ENCODE measurements around the gene TEX12. TPM values are rescaled to one million over a fixed set of nuclear protein-coding genes. Genes with fewer than 3 reads are reported as not detected.

TEX12 gene
- total and polyA plus RNA-seq, 7 donors, result 0.28 to 0.48 (median 0.34) TPM; not detected in 3

GRCh38 chr11:112172362-112172994 lies 5.3 kb downstream of the TEX12 start:
- no peak for DNase-seq
- no peaks in the 10 kb centered on the region for H3K36me3 ChIP-seq (ENCODE audit: insufficient read depth in 1 of 2, low read depth in 1 of 2)
- no peaks in the 10 kb centered on the region for H3K9me3 ChIP-seq
- peak overlapping the region; percentile 26 for H3K4me3 ChIP-seq
- TF ChIP-seq, protein P1, sequence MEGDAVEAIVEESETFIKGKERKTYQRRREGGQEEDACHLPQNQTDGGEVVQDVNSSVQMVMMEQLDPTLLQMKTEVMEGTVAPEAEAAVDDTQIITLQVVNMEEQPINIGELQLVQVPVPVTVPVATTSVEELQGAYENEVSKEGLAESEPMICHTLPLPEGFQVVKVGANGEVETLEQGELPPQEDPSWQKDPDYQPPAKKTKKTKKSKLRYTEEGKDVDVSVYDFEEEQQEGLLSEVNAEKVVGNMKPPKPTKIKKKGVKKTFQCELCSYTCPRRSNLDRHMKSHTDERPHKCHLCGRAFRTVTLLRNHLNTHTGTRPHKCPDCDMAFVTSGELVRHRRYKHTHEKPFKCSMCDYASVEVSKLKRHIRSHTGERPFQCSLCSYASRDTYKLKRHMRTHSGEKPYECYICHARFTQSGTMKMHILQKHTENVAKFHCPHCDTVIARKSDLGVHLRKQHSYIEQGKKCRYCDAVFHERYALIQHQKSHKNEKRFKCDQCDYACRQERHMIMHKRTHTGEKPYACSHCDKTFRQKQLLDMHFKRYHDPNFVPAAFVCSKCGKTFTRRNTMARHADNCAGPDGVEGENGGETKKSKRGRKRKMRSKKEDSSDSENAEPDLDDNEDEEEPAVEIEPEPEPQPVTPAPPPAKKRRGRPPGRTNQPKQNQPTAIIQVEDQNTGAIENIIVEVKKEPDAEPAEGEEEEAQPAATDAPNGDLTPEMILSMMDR (IDR thresholded peaks at IDR 0.05), result no peak
- H3K27ac ChIP-seq, result peak overlapping the region; percentile 85
- WGBS, 3 donors, result 30 to 47% (median 35%) methylated on average over 2 of the region's 2 CpGs
- no peaks in the 10 kb centered on the region for H3K27me3 ChIP-seq (ENCODE audit: insufficient read depth in 3 of 3, low read length in 2 of 3)
- peak in 3 of 4 donors; percentile 38 to 65 (median 55) for ATAC-seq
- H3K4me1 ChIP-seq, result peaks cover 28% of the 10 kb centered on the region
- intact Hi-C loops (cut with DNase I), result no loop called here

DNA sequence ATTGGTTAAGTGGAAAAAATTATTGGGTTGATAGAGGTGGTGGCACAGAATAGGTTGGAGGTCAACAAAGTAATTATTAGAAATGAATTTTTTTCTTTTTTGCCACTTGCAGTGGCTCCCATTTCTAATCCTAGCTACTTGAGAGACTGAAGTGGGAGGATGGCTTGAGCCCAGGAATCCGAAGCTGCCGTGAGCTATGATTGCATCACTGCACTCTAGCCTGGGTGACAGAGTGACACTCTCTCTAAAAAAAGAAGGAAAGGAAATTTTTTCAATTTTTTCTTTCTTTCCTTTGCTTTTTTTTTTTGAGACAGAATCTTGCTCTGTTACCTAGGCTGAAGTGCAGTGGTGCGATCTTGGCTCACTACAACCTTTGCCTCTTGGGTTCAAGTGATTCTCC lies 6.0 kb downstream of the TEX12 start:
- intact Hi-C loops (cut with DNase I), result no loop called here
- Histone ChIP-seq H3K9me3 (no peaks in the 10 kb centered on the region), H3K27ac (peak overlapping the region; percentile 85), H3K36me3 (ENCODE audit: insufficient read depth in 1 of 2, low read depth in 1 of 2) (no peaks in the 10 kb centered on the region), H3K27me3 (ENCODE audit: insufficient read depth in 3 of 3, low read length in 2 of 3) (no peaks in the 10 kb centered on the region), H3K4me3 (peak overlapping the region; percentile 26), H3K4me1 (peaks cover 29% of the 10 kb centered on the region)
- peak in 1 of 2 donors; percentile 20 for DNase-seq
- 42 to 59% (median 44%) methylated on average over 3 of the region's 3 CpGs for WGBS, 3 donors
- ATAC-seq, result peak; percentile 65 to 77 (median 72)
- TF ChIP-seq, protein P1 (IDR thresholded peaks at IDR 0.05), result no peak

- DNase-seq (peak; percentile 81 to 90), ATAC-seq (peak; percentile 88 to 94 (median 92))
- Histone ChIP-seq H3K4me3 (peak within 1 kb of the TSS; percentile 65), H3K4me1 (peaks cover 35% of the 10 kb centered on the region), H3K9me3 (no peaks in the 10 kb centered on the region), H3K36me3 (ENCODE audit: insufficient read depth in 1 of 2, low read depth in 1 of 2) (peaks cover 0 to 3% of the 10 kb centered on the region in 2 donors), H3K27ac (peak within 1 kb of the TSS; percentile 85), H3K27me3 (ENCODE audit: insufficient read depth in 3 of 3, low read length in 2 of 3) (no peaks in the 10 kb centered on the region)
- TF ChIP-seq, protein P1 (IDR thresholded peaks at IDR 0.05), result peak; percentile 85
- intact Hi-C loops (cut with DNase I), result loop anchor here in 1 of 2 donors (5.0 kb wide), 1 partner anchor 63 kb away; no protein-coding TSS in a partner anchor
- 4% methylated on average over 11 of the region's 11 CpGs for WGBS, 3 donors
These were observed 7.8 kb downstream of the TEX12 start, which contains the start of gene BCO2 for GRCh38 chr11:112174789-112175598. Gene BCO2, plus strand, starts transcription at chr11:112175512. Its CDS starts 90 bp downstream, at chr11:112175602.

DNA sequence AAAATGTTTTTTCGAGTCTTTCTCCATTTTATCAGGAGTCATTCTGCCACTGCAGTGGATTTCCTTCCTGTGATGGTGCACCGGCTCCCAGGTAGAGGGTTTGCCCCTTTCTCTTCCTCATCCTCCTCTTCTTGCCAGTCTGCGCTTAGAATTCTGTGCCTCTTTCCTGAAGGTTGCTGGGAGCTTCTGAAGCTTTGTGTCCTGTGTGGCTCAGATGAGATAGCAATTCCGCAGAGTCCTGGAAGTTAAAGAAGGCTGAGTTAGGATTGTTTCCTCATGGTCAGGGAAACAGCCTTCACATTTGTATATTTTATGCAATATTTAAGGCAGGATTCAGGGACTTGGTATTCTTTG lies 8.4 kb downstream of the TEX12 start:
- Histone ChIP-seq H3K9me3 (no peaks in the 10 kb centered on the region), H3K36me3 (ENCODE audit: insufficient read depth in 1 of 2, low read depth in 1 of 2) (peaks cover 0 to 7% of the 10 kb centered on the region in 2 donors), H3K4me3 (peak overlapping the region; percentile 65), H3K27me3 (ENCODE audit: insufficient read depth in 3 of 3, low read length in 2 of 3) (no peaks in the 10 kb centered on the region), H3K4me1 (peaks cover 35% of the 10 kb centered on the region), H3K27ac (peak overlapping the region; percentile 85)
- TF ChIP-seq, protein P1 (IDR thresholded peaks at IDR 0.05), result no peak
- ATAC-seq (peak; percentile 6 to 43 (median 38)), DNase-seq (no peak)
- intact Hi-C loops (cut with DNase I), result loop anchor here in 1 of 2 donors (5.0 kb wide), 1 partner anchor 63 kb away; no protein-coding TSS in a partner anchor
- 9 to 17% (median 14%) methylated on average over 4 of the region's 4 CpGs for WGBS, 3 donors

All from psoas muscle (tissue), 8 donors.